ENCODE measurements around the gene MAPKAPK3. TPM values are rescaled to one million over a fixed set of nuclear protein-coding genes. Genes with fewer than 3 reads are reported as not detected.

The MAPKAPK3 gene
- total RNA-seq, result 10 to 100 TPM; 25.8 to 57.8 (median 29.2) TPM

DNA sequence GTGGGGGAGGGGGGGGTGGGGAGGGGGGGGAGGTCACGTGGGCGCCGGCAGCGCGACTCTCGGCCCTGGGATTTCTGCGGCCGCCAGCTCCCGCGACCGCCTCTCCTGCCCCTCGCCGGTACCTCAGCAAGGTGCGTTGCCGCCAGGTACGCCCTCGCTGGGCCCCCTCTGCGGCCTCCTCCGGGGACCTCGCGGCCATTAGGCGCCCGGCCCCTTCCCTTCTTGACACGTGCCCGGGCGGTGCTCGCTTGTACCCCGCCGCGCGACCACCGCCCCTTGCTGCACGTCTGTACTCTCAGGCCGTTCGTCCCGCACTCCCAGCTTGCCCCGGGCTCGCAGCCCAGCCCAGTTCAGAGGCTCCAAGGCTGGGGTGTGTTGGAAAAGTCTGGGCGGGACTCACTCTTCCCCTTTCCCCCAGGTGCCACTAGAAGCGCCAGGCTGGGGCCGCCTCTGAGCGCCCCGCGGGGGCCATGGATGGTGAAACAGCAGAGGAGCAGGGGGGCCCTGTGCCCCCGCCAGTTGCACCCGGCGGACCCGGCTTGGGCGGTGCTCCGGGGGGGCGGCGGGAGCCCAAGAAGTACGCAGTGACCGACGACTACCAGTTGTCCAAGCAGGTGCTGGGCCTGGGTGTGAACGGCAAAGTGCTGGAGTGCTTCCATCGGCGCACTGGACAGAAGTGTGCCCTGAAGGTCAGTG is at the start of gene MAPKAPK3:
TSS of gene MAPKAPK3 (plus strand) at position 56 of the 696 bp plus-strand sequence. CDS start at position 471, 415 bp downstream.
- TF ChIP-seq, protein P1, sequence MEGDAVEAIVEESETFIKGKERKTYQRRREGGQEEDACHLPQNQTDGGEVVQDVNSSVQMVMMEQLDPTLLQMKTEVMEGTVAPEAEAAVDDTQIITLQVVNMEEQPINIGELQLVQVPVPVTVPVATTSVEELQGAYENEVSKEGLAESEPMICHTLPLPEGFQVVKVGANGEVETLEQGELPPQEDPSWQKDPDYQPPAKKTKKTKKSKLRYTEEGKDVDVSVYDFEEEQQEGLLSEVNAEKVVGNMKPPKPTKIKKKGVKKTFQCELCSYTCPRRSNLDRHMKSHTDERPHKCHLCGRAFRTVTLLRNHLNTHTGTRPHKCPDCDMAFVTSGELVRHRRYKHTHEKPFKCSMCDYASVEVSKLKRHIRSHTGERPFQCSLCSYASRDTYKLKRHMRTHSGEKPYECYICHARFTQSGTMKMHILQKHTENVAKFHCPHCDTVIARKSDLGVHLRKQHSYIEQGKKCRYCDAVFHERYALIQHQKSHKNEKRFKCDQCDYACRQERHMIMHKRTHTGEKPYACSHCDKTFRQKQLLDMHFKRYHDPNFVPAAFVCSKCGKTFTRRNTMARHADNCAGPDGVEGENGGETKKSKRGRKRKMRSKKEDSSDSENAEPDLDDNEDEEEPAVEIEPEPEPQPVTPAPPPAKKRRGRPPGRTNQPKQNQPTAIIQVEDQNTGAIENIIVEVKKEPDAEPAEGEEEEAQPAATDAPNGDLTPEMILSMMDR (IDR thresholded peaks at IDR 0.05; ENCODE audit: low read depth), result no peak

DNA sequence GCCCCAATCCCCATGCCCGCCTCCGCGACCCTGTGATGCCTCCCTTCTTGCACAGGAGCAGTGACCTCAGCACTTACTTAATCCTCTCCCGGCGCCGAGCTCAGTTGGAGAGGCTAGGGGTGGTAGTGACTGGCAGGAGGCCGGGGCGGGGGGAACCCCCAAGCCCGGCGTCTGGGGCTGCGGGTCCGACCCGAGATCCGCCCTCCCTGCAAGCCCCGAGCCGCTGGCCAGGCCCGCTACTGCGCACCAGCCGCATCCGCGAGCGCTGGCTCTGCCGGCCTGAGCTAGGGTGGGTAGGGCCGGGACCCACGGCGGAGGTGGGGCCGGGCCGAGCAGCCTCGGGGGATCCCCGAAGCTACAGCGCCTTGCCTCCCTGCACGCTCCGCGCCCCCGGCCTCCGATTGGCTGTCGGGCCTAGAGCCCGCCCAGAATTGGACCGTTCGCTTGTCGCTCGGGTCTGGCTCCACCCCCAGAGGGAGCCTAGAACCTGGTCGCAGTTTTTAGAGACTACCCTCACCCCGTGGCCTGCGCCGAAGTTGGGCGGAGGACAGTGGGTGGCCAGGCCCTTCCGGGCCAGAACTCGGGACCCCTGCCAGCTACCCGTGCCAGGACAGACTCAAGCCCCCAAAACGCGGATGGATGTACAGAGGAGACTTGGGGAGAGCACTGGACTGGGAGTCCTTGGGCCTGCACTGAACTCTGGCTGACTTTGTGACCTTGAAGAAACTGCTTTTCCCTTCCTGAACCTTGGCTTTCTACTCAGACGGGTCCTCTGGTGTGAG is 49.4 kb upstream of the MAPKAPK3 start, which contains the start of gene C3orf18:
TSS of gene C3orf18 (minus strand) at position 362 of the 782 bp plus-strand sequence. CDS start 2,048 bp downstream, outside the sequence.
- TF ChIP-seq, protein P1 (IDR thresholded peaks at IDR 0.05; ENCODE audit: low read depth), result no peak

DNA sequence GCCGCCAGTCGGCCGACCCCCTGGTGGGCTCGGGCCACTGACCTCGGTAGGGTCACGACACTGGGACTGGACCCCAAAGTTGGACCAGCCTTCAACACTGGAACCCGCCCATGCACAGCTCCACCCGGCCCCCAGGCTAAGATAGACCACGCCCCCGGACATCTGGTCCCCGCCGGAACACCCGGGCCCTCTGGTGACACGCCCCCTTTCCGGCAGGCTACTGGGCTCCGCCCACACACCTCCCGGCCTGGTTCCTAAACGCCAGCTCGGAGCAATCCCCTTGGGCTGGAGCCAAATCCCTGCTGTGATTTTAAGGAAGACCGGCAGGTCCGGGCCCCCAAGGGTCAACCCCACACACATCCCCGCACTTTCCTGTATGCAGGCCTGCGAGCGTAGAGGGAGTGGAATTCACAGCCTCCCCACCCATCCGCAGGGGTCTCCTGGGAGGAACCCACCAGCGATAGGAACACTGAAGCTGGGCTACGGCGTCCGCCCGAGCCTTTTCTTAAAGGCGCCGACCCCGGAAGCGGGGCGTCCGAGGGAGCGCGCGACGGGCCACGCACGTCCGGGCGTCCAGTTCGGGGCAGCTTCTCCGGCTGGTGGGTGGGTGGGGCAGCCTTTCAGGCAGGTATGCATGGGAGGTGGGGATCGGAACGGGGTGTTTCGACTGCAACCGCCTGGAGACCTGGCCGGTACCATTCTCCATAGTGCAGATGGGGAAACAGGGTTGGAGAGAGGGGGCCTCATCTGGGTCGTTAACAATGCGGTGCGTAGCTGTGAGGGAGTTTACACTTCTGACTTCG is 47.8 kb upstream of the MAPKAPK3 start, which contains the start of gene HEMK1:
TSS of gene HEMK1 (plus strand) at position 576 of the 803 bp plus-strand sequence. CDS start 1,583 bp downstream, outside the sequence.
- TF ChIP-seq, protein P1 (IDR thresholded peaks at IDR 0.05; ENCODE audit: low read depth), result no peak

DNA sequence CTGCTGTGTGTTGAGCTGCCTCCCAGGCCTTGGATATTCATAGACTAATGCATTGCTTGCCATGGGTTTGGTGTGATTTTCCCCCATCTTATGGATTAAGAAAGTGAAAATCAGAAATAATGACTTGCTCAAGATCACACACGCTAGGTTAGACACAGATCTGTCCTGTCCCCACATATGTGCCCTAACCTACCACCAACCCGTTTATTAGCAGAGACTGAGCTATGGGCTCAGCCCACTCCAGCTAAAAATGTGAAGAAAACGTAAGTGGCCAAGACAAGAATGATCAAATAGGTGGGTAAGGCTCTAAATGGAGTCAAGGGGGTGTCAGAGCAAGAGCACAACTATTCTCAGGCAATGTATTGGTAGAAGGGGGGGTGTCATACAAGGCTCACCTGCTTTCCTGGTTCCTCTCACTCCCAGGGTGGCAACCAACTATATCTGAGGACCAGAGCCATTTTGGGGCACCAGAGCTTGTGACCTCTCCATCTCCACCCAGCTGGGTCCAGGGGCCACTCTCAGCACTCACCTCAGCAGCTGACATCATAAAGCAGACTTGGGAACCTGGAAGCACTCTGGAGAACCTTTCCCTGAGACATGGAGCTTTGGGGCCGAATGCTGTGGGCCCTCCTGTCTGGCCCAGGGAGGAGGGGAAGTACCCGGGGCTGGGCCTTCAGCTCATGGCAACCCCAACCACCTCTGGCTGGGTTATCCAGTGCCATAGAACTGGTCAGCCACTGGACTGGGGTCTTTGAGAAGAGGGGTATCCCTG is 46.3 kb upstream of the MAPKAPK3 start:
- TF ChIP-seq, protein P1 (IDR thresholded peaks at IDR 0.05; ENCODE audit: low read depth), result no peak

DNA sequence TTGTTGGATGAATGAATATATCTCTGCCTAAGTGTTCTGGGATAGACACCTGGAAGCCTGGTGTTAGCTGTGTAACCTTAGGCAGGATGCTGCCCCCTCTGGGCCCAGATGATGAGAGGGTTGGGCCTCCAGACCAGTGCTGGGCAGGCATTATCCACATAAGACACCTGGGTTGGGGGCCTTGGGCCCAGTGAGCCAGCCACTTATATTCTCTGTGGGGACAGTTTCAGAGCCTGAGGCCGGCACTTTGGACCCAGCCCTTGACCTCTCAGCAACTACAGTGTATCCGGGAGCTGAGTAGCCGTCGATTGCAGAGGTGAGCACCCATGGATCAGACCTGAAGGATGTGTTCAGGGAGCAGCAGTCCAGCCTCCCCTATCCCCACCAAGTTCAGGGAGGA is 45.5 kb upstream of the MAPKAPK3 start:
- TF ChIP-seq, protein P1 (IDR thresholded peaks at IDR 0.05; ENCODE audit: low read depth), result no peak

DNA sequence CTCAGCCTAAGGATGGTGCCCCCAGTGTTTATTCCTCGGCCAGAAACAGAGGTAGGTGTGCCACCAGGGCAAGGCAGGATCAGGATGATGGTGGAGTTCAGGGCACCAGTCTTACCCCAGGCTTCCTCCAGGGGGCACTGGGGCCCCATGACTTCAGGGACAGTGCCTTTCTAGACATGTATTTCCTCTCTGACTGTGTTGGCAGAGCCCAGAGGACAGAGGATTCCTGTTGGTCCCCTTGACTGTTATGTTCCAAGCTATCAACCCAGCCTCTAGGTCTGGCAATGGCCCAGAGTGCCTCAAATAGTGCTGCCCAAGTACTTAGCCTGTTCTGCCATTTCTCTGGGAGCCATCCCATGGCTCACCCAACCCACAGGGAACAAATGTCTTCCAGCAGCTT is 44.8 kb upstream of the MAPKAPK3 start:
- TF ChIP-seq, protein P1 (IDR thresholded peaks at IDR 0.05; ENCODE audit: low read depth), result no peak

All from subcutaneous adipose tissue (tissue), 4 donors.